Ectodermal cell (in vitro differentiated cells): ENCODE data around the gene TPD52L2.
"Not testable (repeated sequence)": the region's sequence is repeated elsewhere in the genome, so short reads cannot be mapped to it uniquely, and the experiment has no call there.

ENCODE experiments used
- H3K27ac ChIP-seq: 2 replicates; pipeline ENCODE4 v1.7.0; 2013; ENCODE audit warnings: mild to moderate bottlenecking, low read depth, low read length; ENCODE audit not compliant: insufficient read depth, poor library complexity, severe bottlenecking
- H3K27me3 ChIP-seq: 2 replicates; pipeline ENCODE4 v1.7.0; 2013; ENCODE audit warnings: mild to moderate bottlenecking, low read length; ENCODE audit not compliant: insufficient read depth, control insufficient read depth, poor library complexity, severe bottlenecking
- H3K36me3 ChIP-seq: one replicate; pipeline ENCODE4 v1.7.0; 2013; ENCODE audit warnings: low read length; ENCODE audit not compliant: control insufficient read depth, insufficient read depth
- H3K4me1 ChIP-seq: one replicate; pipeline ENCODE4 v1.7.0; 2013; ENCODE audit warnings: low read length; ENCODE audit not compliant: control insufficient read depth, insufficient read depth
- H3K4me3 ChIP-seq: 2 replicates; pipeline ENCODE4 v1.7.0; 2013; ENCODE audit warnings: low read depth, low read length, control low read depth; ENCODE audit not compliant: insufficient read depth
- H3K9me3 ChIP-seq: 2 replicates; pipeline ENCODE4 v1.7.0; 2013; ENCODE audit warnings: mild to moderate bottlenecking, low read length, moderate library complexity; ENCODE audit not compliant: control insufficient read depth
- WGBS, 2 experiments: methylation state at CpG; one replicate each; pipeline ENCODE4 v1.1.7; 2013; ENCODE audit warnings: missing lambda C conversion rate in 2 of 2; 5-methylcytosine and 5-hydroxymethylcytosine counted together

The TPD52L2 gene

GRCh38 chr20:63878899-63879663, 14.0 kb downstream of the TPD52L2 start:
- no peak overlapping the region for H3K4me3 ChIP-seq
- H3K27me3 ChIP-seq: no peaks in the 10 kb centered on the region
- 92 to 94% methylated on average over 14 of the region's 14 CpGs for WGBS, 2 experiments
- H3K27ac ChIP-seq: no peak overlapping the region
- peaks cover 31% of the 10 kb centered on the region for H3K36me3 ChIP-seq
- H3K9me3 ChIP-seq: no peaks in the 10 kb centered on the region
- no peaks in the 10 kb centered on the region for H3K4me1 ChIP-seq

- not testable (repeated sequence) for H3K4me1 ChIP-seq, H3K27me3 ChIP-seq, H3K4me3 ChIP-seq, H3K27ac ChIP-seq, H3K9me3 ChIP-seq
- peaks cover 28% of the 10 kb centered on the region for H3K36me3 ChIP-seq
- 96% methylated on average over 13 of the region's 13 CpGs for WGBS, 2 experiments
These were observed 15.8 kb downstream of the TPD52L2 start for GRCh38 chr20:63880901-63881300.

DNA sequence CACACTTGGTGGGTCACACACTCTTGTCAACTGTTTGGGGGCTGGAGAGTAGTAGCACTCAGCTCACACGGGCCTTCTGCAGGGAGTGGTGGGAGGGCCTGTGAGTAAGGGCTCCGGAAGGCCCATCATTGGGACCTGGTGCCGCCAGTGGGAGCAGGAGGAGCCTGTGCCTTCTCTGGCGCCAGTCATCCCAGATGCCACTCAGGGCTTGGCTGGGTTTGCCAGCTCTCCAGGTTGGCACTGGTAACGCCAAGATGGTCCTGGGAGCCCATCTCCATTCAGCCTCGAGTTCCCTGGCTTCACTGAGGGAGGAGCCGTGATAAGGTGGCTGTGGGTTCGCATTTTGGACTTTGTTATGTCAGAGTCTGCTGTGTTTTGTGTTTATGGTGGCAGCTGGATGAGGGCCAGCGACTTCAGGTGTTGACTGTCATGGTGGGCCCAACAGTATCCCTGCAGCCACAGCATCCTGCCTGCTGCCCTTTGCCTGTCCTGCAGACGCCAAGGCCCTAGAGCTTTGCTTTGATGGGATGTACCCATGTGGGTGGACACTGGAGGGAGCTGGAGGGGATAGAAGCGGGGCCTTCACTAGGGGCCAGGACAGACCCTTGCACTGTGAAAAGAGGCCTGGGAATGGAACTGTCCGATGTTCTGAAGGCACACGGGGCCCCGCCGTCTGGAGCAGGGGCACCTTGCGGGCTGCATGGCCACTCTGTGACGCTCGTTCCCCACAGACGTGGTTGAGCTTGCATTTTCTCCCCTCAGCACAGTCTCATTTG, 16.6 kb downstream of the TPD52L2 start:
- Histone ChIP-seq H3K36me3 (peaks cover 20% of the 10 kb centered on the region), H3K27ac (no peak overlapping the region)
- 89 to 93% methylated on average over 19 of the region's 19 CpGs for WGBS, 2 experiments

GRCh38 chr20:63882257-63883200, 17.5 kb downstream of the TPD52L2 start:
- H3K4me3 ChIP-seq: no peak overlapping the region
- peaks cover 19% of the 10 kb centered on the region for H3K36me3 ChIP-seq
- H3K4me1 ChIP-seq: no peaks in the 10 kb centered on the region
- WGBS, 2 experiments: 95 to 96% methylated on average over 28 of the region's 28 CpGs
- no peaks in the 10 kb centered on the region for H3K9me3 ChIP-seq
- H3K27ac ChIP-seq: no peak overlapping the region
- H3K27me3 ChIP-seq: no peaks in the 10 kb centered on the region

More for the DNA sequence above, 16.6 kb downstream of the TPD52L2 start:
- H3K27me3 ChIP-seq: no peaks in the 10 kb centered on the region
- H3K4me3 ChIP-seq: no peak overlapping the region
- no peaks in the 10 kb centered on the region for H3K9me3 ChIP-seq
- no peaks in the 10 kb centered on the region for H3K4me1 ChIP-seq

- peaks cover 17% of the 10 kb centered on the region for H3K36me3 ChIP-seq
- no peaks in the 10 kb centered on the region for H3K9me3 ChIP-seq
- WGBS, 2 experiments: 95 to 98% methylated on average over 6 of the region's 6 CpGs
These were observed 18.1 kb downstream of the TPD52L2 start for GRCh38 chr20:63883201-63883593.

DNA sequence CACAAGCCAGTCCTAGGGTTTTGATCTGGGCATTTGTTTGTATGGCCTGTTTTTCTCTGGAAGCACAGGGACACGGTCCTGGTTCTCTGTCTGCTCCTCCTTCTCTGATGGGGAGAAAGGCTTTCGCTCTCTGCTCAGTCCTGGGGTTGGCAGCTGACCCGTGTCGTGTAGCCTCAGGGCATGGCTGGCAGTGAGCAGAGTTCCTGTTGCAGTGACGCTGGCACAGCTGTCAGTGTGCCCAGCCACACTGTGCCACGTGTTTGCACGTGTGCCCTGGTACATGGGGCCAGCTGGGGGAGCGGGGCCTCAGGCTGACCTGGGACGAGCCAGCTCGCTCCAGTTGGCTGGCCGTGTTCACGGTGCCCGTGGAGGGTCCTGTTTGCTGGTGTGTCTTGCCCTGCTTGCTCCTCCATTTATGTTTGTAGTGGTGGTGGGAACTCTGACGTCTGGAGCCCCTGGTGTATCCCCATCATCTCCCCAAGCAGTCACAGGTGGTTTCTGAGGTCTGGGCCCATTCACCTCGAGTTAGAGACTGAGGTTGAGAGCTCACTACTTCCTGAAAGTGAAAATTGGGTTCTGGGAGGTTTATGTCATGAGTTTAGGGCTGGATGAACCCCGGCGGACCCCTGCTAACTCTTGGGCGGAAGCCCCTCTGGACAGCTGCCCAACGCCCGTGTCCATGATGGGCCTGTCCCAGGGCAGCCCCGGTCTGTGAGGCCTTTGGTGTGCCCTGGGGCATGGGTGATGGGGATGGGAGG, 19.6 kb downstream of the TPD52L2 start:
- Histone ChIP-seq H3K27me3 (no peaks in the 10 kb centered on the region), H3K4me3 (no peak overlapping the region), H3K4me1 (no peaks in the 10 kb centered on the region), H3K27ac (no peak overlapping the region), H3K36me3 (peaks cover 13% of the 10 kb centered on the region), H3K9me3 (no peaks in the 10 kb centered on the region)
- 94 to 96% methylated on average over 21 of the region's 21 CpGs for WGBS, 2 experiments

More at GRCh38 chr20:63883201-63883593, 18.1 kb downstream of the TPD52L2 start:
- Histone ChIP-seq H3K4me3 (no peak overlapping the region), H3K27ac (no peak overlapping the region), H3K4me1 (no peaks in the 10 kb centered on the region), H3K27me3 (no peaks in the 10 kb centered on the region)

DNA sequence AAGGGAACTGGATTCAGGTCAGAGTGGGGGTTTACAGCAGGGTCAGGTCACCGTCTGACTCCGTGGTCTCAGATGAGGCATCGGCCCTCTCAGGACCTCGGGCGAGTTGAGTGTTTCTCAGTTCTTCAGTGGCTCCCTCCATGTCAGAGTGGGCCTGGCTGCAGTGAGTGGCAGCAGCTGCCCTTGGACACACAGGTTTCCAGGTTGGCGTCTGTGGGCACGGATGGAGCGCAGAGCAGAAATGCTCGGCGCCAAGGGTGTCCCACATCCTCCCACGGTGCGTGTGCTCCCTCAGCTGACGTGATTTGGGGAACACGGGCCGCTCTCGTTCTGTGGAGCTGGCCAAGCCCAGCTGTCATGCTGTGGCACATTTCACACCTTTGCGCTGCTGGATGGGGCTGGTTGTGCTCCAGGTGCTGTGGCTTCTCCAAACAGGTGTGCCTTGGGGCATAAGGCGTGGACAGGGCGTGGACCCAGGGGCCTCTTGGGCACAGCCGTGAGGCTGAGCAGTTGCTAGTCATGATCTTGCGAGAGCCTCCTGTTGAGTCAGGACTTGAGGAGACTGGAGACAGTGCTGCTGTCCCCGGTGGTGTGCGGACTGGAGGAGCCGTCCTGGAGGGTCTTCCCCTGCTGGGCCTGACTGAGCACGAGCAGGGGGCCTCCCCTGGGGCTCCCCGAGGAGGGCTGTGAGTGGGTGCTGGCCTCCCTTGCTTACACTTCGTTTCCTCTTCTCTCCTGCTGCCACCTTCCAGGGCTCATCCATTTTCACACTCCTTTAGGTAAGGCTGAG, 20.4 kb downstream of the TPD52L2 start:
- H3K36me3 ChIP-seq: peaks cover 17% of the 10 kb centered on the region
- no peak overlapping the region for H3K4me3 ChIP-seq
- no peak overlapping the region for H3K27ac ChIP-seq
- 96% methylated on average over 27 of the region's 27 CpGs for WGBS, 2 experiments
- no peaks in the 10 kb centered on the region for H3K27me3 ChIP-seq
- no peaks in the 10 kb centered on the region for H3K9me3 ChIP-seq
- no peaks in the 10 kb centered on the region for H3K4me1 ChIP-seq

GRCh38 chr20:63886054-63886419, 21.0 kb downstream of the TPD52L2 start:
- H3K4me1 ChIP-seq: no peaks in the 10 kb centered on the region
- no peaks in the 10 kb centered on the region for H3K9me3 ChIP-seq
- no peaks in the 10 kb centered on the region for H3K27me3 ChIP-seq
- no peak overlapping the region for H3K4me3 ChIP-seq
- WGBS, 2 experiments: 93 to 96% methylated on average over 14 of the region's 14 CpGs
- peaks cover 22% of the 10 kb centered on the region for H3K36me3 ChIP-seq
- no peak overlapping the region for H3K27ac ChIP-seq

DNA sequence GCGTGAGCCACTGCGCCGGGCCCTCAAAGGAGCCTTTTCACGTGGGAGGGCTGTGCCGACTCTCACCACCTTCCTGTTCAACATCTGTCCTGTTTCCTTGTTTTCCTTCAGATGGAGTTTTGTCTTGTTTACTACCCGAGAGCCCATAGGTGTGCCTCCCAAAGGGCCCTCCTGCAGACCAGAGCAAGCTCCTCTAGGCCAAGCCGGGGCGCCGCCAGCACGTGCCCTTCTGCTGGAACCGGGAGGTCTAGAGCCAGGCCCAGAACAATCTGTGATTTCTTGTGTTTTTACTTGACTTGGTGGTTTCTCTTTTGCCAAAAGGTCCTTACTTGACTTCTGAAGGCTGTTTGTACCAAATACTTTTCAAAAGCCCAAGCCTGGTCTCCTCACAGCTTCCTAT, 21.9 kb downstream of the TPD52L2 start:
- peaks cover 23% of the 10 kb centered on the region for H3K36me3 ChIP-seq
- H3K4me1 ChIP-seq: no peaks in the 10 kb centered on the region
- WGBS, 2 experiments: 95 to 96% methylated on average over 11 of the region's 11 CpGs

More for the DNA sequence above, 21.9 kb downstream of the TPD52L2 start:
- H3K9me3 ChIP-seq: no peaks in the 10 kb centered on the region
- no peak overlapping the region for H3K4me3 ChIP-seq
- H3K27ac ChIP-seq: no peak overlapping the region
- no peaks in the 10 kb centered on the region for H3K27me3 ChIP-seq
